ENCODE data around the gene ZNF726. TPM values are rescaled to one million over a fixed set of nuclear protein-coding genes. Genes with fewer than 3 reads are reported as not detected.

ZNF726 gene
- total RNA-seq, 1 experiment from 2014 or later = 0.11 TPM

GRCh38 chr19:23943411-23943810, 28.7 kb downstream of the ZNF726 start:
- Mint-ChIP-seq H3K27me3 (ENCODE audit: low read depth) (no peaks in the 10 kb centered on the region; the same call in 1 of the 2 replicates), H3K4me1 (no peaks in the 10 kb centered on the region), H3K27ac (no peak overlapping the region), H3K4me3 (no peak overlapping the region), H3K9me3 (peaks cover 90 to 91% of the 10 kb centered on the region in 2 experiments), H3K36me3 (ENCODE audit: insufficient read depth in 1 of 3, low read depth in 3 of 3) (peaks cover 4 to 52% (median 32%) of the 10 kb centered on the region in 3 experiments)
- no peak overlapping the region for H3K18ac ChIP-seq (ENCODE audit: insufficient read length, low read depth, low read length)
- H3T11ph ChIP-seq (ENCODE audit: low read length) = no peak overlapping the region
- H3K4ac ChIP-seq (ENCODE audit: low read depth, low read length) = no peak overlapping the region
- DNase-seq = no peak
- no peak overlapping the region for H2BK12ac ChIP-seq (ENCODE audit: insufficient read length, low read depth, low read length)
- H3K14ac ChIP-seq (ENCODE audit: insufficient read depth, low read length) = no peak overlapping the region
- no peaks in the 10 kb centered on the region for H3K27me3 ChIP-seq (ENCODE audit: insufficient read depth, low read length)
- no peak overlapping the region for H3K23ac ChIP-seq (ENCODE audit: insufficient read length, low read depth, low read length)
- H4K91ac ChIP-seq (ENCODE audit: insufficient read length, low read depth, low read length) = no peak overlapping the region
- WGBS (ENCODE audit: extremely low coverage, insufficient read length, low lambda C conversion rate) = no CpG with 5 or more reads among the region's 1 CpG
- H2AFZ ChIP-seq (ENCODE audit: low read length) = no peak overlapping the region
- peaks cover 6% of the 10 kb centered on the region for H3K9me3 ChIP-seq (ENCODE audit: control insufficient read depth, low read depth, low read length)
- no peak overlapping the region for H3K27ac ChIP-seq (ENCODE audit: insufficient read length, low read depth, low read length)
- H3K79me2 ChIP-seq (ENCODE audit: insufficient read depth, low read length) = no peaks in the 10 kb centered on the region
- no peak overlapping the region for H2AK5ac ChIP-seq (ENCODE audit: insufficient read length, low read length)
- no peak overlapping the region for H3K56ac ChIP-seq (ENCODE audit: insufficient read length, low read depth, low read length)
- no peak overlapping the region for H4K5ac ChIP-seq (ENCODE audit: insufficient read length, low read depth, low read length)
- H3K23me2 ChIP-seq (ENCODE audit: insufficient read length, low read depth, low read length, poor library complexity, severe bottlenecking) = no peaks in the 10 kb centered on the region
- no peaks in the 10 kb centered on the region for H3K79me1 ChIP-seq (ENCODE audit: insufficient read depth, low read depth, low read length, poor library complexity, severe bottlenecking)
- no peak overlapping the region for H3K9ac ChIP-seq (ENCODE audit: extremely low read depth, insufficient read length, low read length)
- no peak overlapping the region for H2BK5ac ChIP-seq (ENCODE audit: insufficient read length, low read length)
- no peak overlapping the region for H2BK15ac ChIP-seq (ENCODE audit: low read depth, low read length)
- H2BK120ac ChIP-seq (ENCODE audit: low read depth, low read length, poor library complexity, severe bottlenecking) = no peak overlapping the region
- H2BK20ac ChIP-seq (ENCODE audit: low read depth, low read length, poor library complexity, severe bottlenecking) = no peak overlapping the region
- no peak for TF ChIP-seq CTCF (conservative IDR thresholded peaks at IDR 0.05)
- H3K4me2 ChIP-seq (ENCODE audit: insufficient read depth, insufficient read length, low read length) = no peak overlapping the region
- no peak overlapping the region for H4K8ac ChIP-seq (replicated peaks; ENCODE audit: insufficient read length, low read depth, low read length)
- H3K4me1 ChIP-seq (ENCODE audit: insufficient read depth, low read length) = no peaks in the 10 kb centered on the region
- H4K20me1 ChIP-seq (ENCODE audit: control insufficient read depth, insufficient read depth, insufficient read length) = no peaks in the 10 kb centered on the region
